HUES6 (cell line): Measurements from ENCODE around the gene TMEM200C.

ENCODE experiments used
- H3K27ac ChIP-seq: 2 replicates; pipeline ENCODE4 v1.7.0; 2013; ENCODE audit warnings: low read depth, mild to moderate bottlenecking, low read length, inconsistent platforms
- H3K27me3 ChIP-seq: 2 replicates; pipeline ENCODE4 v1.6.1; 2013; ENCODE audit warnings: low read length; ENCODE audit not compliant: control insufficient read depth, insufficient read depth
- H3K36me3 ChIP-seq: 2 replicates; pipeline ENCODE4 v1.6.1; 2013; ENCODE audit warnings: low read length; ENCODE audit not compliant: control insufficient read depth, insufficient read depth
- H3K4me1 ChIP-seq: 2 replicates; pipeline ENCODE4 v1.6.1; 2013; ENCODE audit warnings: low read length; ENCODE audit not compliant: control insufficient read depth, insufficient read depth
- H3K4me3 ChIP-seq: 2 replicates; pipeline ENCODE4 v1.5.1; 2013; ENCODE audit warnings: low read depth, low read length
- H3K9ac ChIP-seq: one replicate; pipeline ENCODE4 v1.6.1; 2013; ENCODE audit warnings: mild to moderate bottlenecking, low read length
- H3K9me3 ChIP-seq: 2 replicates; pipeline ENCODE4 v1.6.1; 2013; ENCODE audit warnings: low read depth, low read length; ENCODE audit not compliant: control insufficient read depth, insufficient read depth

TMEM200C gene

DNA sequence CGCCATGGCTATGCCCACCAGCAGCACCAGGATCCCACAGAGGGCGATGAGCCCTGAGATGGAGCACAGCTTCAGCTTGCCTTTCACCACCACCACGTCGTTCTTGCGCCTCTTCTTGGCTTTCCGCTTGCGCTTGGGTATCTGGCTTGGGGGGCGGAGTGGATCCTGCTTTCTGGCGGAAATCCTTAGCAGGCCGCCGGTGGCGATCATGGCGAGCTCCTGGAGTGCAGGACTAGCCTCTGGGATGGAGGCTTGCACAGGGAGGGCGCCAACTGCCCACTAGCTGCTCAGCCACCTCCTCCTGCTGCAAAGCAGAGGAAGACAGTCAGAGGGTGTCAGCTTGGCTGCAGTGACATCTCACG lies 3.5 kb downstream of the TMEM200C start:
- Histone ChIP-seq H3K9ac (no peak overlapping the region), H3K4me3 (peak overlapping the region; percentile 83; the same call in 1 of the 2 replicates), H3K27me3 (peaks cover 67% of the 10 kb centered on the region), H3K4me1 (peaks cover 29% of the 10 kb centered on the region), H3K36me3 (no peaks in the 10 kb centered on the region), H3K9me3 (no peaks in the 10 kb centered on the region), H3K27ac (no peak overlapping the region)

DNA sequence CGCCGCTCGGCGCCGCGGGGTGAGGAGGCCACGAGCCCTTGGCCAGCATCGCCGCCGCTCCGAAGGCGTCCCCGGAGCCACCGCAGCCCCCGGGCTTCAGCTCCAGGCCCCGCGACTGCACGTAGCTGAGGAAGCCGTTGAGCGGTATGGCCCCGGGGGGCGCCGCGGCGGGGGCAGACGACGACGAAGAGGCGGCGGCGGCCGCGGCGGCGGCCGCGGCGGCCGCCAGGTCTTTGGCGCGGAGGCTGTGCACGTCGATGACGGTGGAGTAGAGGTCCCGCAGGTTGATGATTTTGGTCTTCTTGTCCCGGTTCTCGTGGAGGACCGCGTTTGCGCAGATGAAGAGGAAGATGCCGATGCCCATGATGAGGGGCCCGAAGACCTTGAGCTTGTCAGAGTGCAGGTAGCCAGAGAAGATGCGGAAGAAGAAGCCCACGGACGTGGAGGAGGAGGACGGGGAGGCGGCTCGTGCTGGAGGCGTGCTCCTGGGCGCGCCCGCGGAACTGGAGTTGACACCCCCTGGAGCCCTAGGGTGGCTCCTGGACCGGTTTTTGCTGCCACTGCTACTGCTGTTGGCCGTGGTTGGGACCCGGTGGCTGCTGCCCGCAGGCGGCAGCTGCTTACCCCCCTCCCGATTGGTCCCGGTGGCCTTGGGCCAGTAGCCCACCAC lies 4.0 kb downstream of the TMEM200C start:
- H3K36me3 ChIP-seq, result no peaks in the 10 kb centered on the region
- peaks cover 24% of the 10 kb centered on the region for H3K4me1 ChIP-seq
- no peak overlapping the region for H3K9ac ChIP-seq
- H3K27me3 ChIP-seq, result peaks cover 62% of the 10 kb centered on the region
- no peaks in the 10 kb centered on the region for H3K9me3 ChIP-seq
- H3K27ac ChIP-seq, result no peak overlapping the region
- H3K4me3 ChIP-seq, result peak overlapping the region; percentile 83

GRCh38 chr18:5890331-5891183 lies 4.8 kb downstream of the TMEM200C start:
- Histone ChIP-seq H3K27ac (no peak overlapping the region), H3K9me3 (no peaks in the 10 kb centered on the region), H3K9ac (peak overlapping the region; percentile 26), H3K4me3 (peak overlapping the region; percentile 83), H3K36me3 (no peaks in the 10 kb centered on the region), H3K27me3 (peaks cover 55% of the 10 kb centered on the region), H3K4me1 (peaks cover 24% of the 10 kb centered on the region)

- Histone ChIP-seq H3K36me3 (no peaks in the 10 kb centered on the region), H3K27me3 (peaks cover 11% of the 10 kb centered on the region), H3K4me3 (no peak overlapping the region), H3K9ac (no peak overlapping the region), H3K9me3 (no peaks in the 10 kb centered on the region), H3K27ac (no peak overlapping the region), H3K4me1 (no peaks in the 10 kb centered on the region; the same call in 1 of the 2 replicates)
Observed at GRCh38 chr18:5885361-5885760, 10.0 kb downstream of the TMEM200C start.

GRCh38 chr18:5884375-5884774 lies 10.9 kb downstream of the TMEM200C start:
- Histone ChIP-seq H3K9me3 (no peaks in the 10 kb centered on the region), H3K9ac (no peak overlapping the region), H3K4me1 (no peaks in the 10 kb centered on the region), H3K36me3 (no peaks in the 10 kb centered on the region), H3K4me3 (no peak overlapping the region), H3K27ac (no peak overlapping the region), H3K27me3 (peaks cover 1% of the 10 kb centered on the region; the same call in 1 of the 2 replicates)

- Histone ChIP-seq H3K36me3 (no peaks in the 10 kb centered on the region), H3K4me1 (no peaks in the 10 kb centered on the region), H3K9ac (no peak overlapping the region)
Observed at GRCh38 chr18:5879479-5879882, 15.8 kb downstream of the TMEM200C start.

GRCh38 chr18:5876891-5877290 lies 18.4 kb downstream of the TMEM200C start:
- Histone ChIP-seq H3K36me3 (no peaks in the 10 kb centered on the region), H3K4me1 (no peaks in the 10 kb centered on the region)

More at GRCh38 chr18:5879479-5879882, 15.8 kb downstream of the TMEM200C start:
- no peak overlapping the region for H3K4me3 ChIP-seq
- H3K27ac ChIP-seq, result no peak overlapping the region
- no peaks in the 10 kb centered on the region for H3K9me3 ChIP-seq
- peaks cover 4% of the 10 kb centered on the region; the same call in 1 of the 2 replicates for H3K27me3 ChIP-seq

DNA sequence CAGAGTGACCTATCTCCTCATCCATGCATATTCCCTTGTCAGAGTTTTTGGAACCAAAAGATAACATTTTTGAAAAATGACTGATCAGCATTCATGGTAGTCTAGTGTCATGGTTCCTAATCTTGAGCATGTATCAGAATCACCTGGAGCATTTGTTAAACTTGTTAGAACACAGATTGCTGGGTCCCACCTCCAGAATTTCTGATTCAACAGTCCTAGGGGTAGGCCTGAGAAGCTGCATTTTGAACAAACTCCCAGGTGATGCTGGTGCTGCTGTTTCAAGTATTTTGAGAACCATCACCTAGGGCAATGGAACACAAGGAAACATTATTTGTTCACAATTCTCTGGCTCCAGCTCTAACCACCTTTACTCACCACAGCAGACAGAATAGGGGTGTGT lies 21.0 kb downstream of the TMEM200C start:
- Histone ChIP-seq H3K27ac (no peak overlapping the region), H3K9ac (no peak overlapping the region), H3K27me3 (peaks cover 5% of the 10 kb centered on the region), H3K36me3 (no peaks in the 10 kb centered on the region), H3K4me3 (no peak overlapping the region), H3K9me3 (no peaks in the 10 kb centered on the region), H3K4me1 (no peaks in the 10 kb centered on the region)

More at GRCh38 chr18:5876891-5877290, 18.4 kb downstream of the TMEM200C start:
- Histone ChIP-seq H3K9me3 (no peaks in the 10 kb centered on the region), H3K9ac (no peak overlapping the region), H3K27ac (no peak overlapping the region), H3K4me3 (no peak overlapping the region), H3K27me3 (peaks cover 4% of the 10 kb centered on the region; the same call in 1 of the 2 replicates)

DNA sequence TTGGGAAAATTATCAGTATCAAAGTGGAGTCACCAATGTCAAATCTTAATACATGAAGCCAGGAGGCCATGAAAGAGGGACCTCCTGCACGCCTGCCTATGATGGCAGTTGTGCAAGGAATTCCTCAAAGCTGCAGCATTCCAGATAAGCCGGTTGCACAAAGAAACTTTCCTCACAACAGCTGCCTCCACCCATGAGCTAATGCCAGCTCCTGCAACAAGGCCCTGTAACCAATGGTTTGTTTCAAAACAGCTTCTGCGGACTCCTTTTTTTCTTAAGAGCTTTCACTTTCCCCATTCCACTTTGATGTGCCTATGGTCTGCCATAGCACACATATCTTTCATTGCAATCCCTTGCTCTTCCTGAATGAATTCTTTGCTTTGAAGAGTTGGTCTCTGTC lies 22.4 kb downstream of the TMEM200C start:
- Histone ChIP-seq H3K4me3 (no peak overlapping the region), H3K9me3 (no peaks in the 10 kb centered on the region), H3K4me1 (no peaks in the 10 kb centered on the region), H3K36me3 (no peaks in the 10 kb centered on the region), H3K27me3 (peaks cover 3% of the 10 kb centered on the region), H3K9ac (no peak overlapping the region), H3K27ac (no peak overlapping the region)

- H3K36me3 ChIP-seq, result no peaks in the 10 kb centered on the region
- H3K9me3 ChIP-seq, result no peaks in the 10 kb centered on the region
- H3K4me1 ChIP-seq, result no peaks in the 10 kb centered on the region
- no peak overlapping the region for H3K4me3 ChIP-seq
- H3K27ac ChIP-seq, result no peak overlapping the region
- H3K9ac ChIP-seq, result no peak overlapping the region
- H3K27me3 ChIP-seq, result peaks cover 3% of the 10 kb centered on the region
Observed at GRCh38 chr18:5871426-5871825, 23.9 kb downstream of the TMEM200C start.

- Histone ChIP-seq H3K4me1 (no peaks in the 10 kb centered on the region), H3K9ac (no peak overlapping the region), H3K27ac (no peak overlapping the region), H3K36me3 (no peaks in the 10 kb centered on the region), H3K27me3 (peaks cover 3% of the 10 kb centered on the region), H3K9me3 (no peaks in the 10 kb centered on the region), H3K4me3 (no peak overlapping the region)
Observed at GRCh38 chr18:5868218-5868854, 27.0 kb downstream of the TMEM200C start.
